GM12872 (cell line): ENCODE results near the gene FAM227A.

Source experiments
- CTCF ChIP-seq: IDR thresholded peaks from 3 replicates; pipeline ENCODE4 v1.5.1; 2011; ENCODE audit warnings: low read depth, mild to moderate bottlenecking, low read length, moderate library complexity; ENCODE audit not compliant: insufficient read depth

The FAM227A gene

DNA sequence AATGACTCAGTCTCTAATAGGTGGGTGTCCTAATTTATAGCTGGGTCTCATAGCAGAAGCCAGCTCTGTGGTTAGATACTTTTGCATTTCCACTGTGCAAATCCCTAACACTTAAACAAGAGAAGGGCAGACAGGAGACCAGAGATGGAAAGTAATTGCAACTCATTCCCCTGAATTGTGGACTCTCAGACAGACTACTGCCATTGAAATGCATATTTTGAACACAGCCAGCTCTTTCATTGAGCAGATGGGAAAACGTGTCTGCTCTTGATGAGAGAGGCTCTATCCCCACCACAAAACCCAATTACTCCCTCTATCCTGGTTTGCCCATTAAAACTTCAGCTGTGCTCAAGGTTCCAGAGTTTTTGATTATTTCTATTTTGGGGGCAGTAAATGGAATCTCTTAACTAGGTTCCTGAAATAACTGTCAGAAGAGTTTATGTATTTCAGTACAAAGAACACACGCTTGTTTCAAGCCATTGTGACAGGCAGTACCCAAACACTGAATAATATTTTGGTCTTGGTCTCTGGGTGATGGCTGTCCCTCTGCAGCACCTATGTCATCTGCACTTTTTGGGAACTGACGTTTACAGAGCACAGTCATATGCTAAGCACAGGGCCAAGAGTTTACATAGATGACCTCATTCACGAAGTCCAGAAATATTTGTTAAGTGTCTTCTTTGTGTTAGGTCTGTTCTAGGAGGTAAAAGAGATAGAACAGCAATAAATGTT lies 41.7 kb downstream of the FAM227A start:
- no peak for TF ChIP-seq CTCF

- TF ChIP-seq CTCF, result no peak
Observed at GRCh38 chr22:38613588-38613987, 42.6 kb downstream of the FAM227A start.

DNA sequence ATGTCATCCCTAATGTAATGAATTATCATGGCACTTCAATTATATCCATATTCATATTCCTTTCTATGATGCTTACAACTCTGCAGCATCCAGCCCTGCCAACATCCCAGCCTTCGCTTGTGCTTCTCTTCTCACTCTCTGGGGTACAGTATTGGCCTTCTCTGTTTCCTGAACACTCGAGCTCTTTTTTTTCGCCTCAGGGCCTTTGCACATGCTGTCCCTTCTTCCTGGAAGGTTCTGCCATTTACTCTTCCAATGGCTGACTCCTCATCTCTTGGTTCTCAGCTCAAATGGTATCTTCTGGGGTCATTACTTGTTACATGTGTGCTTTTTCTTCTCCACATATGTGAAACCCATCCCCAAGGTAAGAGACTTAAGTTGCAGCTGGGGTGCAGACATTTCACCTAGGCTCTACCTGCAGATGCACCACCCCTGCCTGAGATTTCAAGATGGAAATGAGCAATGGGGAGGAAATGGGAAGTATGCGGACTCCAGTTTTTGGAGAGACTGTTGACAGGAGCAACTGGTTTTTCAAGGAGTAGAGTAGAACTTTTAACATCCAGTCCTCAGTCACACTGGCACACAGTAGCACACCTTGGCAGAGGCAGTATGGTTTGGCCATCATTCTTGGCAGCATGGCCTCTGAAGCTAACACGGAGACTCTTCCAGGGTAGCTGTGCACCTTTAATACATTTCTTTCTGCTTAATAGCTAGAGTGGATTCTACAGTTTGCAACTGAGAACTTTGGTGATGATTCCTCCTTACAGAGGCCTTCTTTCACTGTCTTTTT lies 43.8 kb downstream of the FAM227A start:
- TF ChIP-seq CTCF, result no peak

DNA sequence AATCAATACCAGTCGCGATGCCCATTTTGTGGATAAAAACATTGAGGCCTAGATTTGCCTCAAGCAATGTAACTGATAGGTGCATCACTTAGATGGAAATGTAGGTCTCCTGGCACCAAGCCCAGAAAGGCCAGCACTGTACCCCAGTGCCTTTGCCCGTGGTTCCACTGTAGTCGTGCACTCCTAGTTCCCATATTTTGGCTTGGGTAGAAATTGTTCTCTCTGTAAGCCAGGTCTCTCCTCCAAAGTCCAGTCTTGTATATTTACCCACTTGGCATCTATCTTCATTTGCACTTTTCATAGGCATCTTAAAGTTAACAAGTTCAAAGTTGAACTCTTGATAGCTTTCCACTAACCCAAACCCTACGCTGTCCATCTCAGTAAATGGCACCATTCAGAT lies 44.6 kb downstream of the FAM227A start:
- no peak for TF ChIP-seq CTCF

DNA sequence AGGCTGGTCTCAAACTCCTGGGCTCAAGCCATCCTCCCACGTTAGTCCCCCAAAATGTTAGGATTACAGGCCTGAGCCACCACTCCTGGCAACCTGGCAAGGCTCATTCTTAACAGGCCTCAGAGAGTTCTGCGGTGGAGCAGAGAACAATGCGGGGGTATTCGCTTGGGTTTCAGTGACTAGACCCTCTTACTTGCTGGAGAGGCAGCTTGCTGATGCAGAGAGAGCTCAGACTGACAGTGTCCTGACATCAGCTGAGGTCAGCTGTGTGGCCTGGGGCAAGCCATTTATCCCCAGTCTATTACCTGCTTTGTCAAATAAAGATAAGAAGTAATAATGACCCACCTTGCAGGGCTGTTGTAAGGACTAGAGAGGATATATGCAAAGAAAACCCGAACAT lies 46.0 kb downstream of the FAM227A start:
- TF ChIP-seq CTCF, result no peak

- TF ChIP-seq CTCF, result no peak
Observed at GRCh38 chr22:38608992-38609750, 47.0 kb downstream of the FAM227A start.

DNA sequence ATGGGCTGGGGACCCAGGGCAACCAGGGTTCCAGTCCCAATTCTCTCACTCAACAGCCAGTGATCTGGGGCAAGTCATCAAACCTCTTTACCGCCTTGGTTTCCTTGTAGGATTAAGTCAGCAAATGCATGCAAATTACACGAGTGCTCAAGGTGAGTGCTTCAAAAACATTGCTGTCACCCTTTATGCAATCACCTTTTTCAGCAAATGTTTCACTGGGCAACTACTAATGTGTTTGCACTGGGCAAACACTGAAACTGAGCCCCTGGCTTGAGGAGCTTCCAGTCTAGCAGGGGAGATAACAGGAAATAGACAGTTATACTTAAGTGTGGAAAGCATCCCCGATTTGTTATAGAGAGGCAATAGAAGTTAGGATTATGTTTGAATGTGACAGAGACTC lies 48.5 kb downstream of the FAM227A start:
- TF ChIP-seq CTCF, result no peak
